Stimulated activated CD8-positive, alpha-beta memory T cell treated with anti-CD3 and anti-CD28 coated beads, Interleukin-12 subunit alpha, Interleukin-12 subunit beta, amount 100 ng/mL, for 1 hour (primary cell): ENCODE results near the gene ARHGEF33.
"Not testable (repeated sequence)": the region's sequence is repeated elsewhere in the genome, so short reads cannot be mapped to it uniquely, and the experiment has no call there.

Experiments
- DNase-seq: peaks from one replicate; pipeline ENCODE4 v3.0.0-alpha.2; 2020; ENCODE audit warnings: low read depth

ARHGEF33 gene

GRCh38 chr2:38911191-38911590 is 21.5 kb downstream of the ARHGEF33 start:
- no peak for DNase-seq

- DNase-seq, result no peak
Measured at GRCh38 chr2:38912619-38913018, 22.9 kb downstream of the ARHGEF33 start.

GRCh38 chr2:38922389-38922788 is 32.7 kb downstream of the ARHGEF33 start:
- no peak for DNase-seq

- DNase-seq, result no peak
Measured at GRCh38 chr2:38922902-38923301, 33.2 kb downstream of the ARHGEF33 start.

GRCh38 chr2:38925982-38926381 is 36.3 kb downstream of the ARHGEF33 start:
- no peak for DNase-seq

GRCh38 chr2:38930600-38930999 is 40.9 kb downstream of the ARHGEF33 start:
- no peak for DNase-seq

GRCh38 chr2:38932586-38932985 is 42.9 kb downstream of the ARHGEF33 start:
- no peak for DNase-seq

- no peak for DNase-seq
Measured at GRCh38 chr2:38933653-38934052, 44.0 kb downstream of the ARHGEF33 start.

- DNase-seq, result no peak
Measured at GRCh38 chr2:38934742-38935141, 45.1 kb downstream of the ARHGEF33 start.

- DNase-seq, result no peak
Measured at GRCh38 chr2:38935568-38936172, 46.0 kb downstream of the ARHGEF33 start.

- not testable (repeated sequence) for DNase-seq
Measured at GRCh38 chr2:38936516-38936915, 46.8 kb downstream of the ARHGEF33 start.

- DNase-seq, result no peak
Measured at GRCh38 chr2:38937548-38937947, 47.9 kb downstream of the ARHGEF33 start.

GRCh38 chr2:38940746-38941145 is 51.1 kb downstream of the ARHGEF33 start:
- no peak for DNase-seq

GRCh38 chr2:38943784-38944183 is 54.1 kb downstream of the ARHGEF33 start:
- DNase-seq, result no peak

- no peak for DNase-seq
Measured at GRCh38 chr2:38945372-38945771, 55.7 kb downstream of the ARHGEF33 start.

GRCh38 chr2:38945911-38946310 is 56.2 kb downstream of the ARHGEF33 start:
- DNase-seq, result no peak

- peak; percentile 16 for DNase-seq
Measured at GRCh38 chr2:38947241-38948239, 57.9 kb downstream of the ARHGEF33 start.

GRCh38 chr2:38948387-38948882 is 58.8 kb downstream of the ARHGEF33 start:
- DNase-seq, result no peak

GRCh38 chr2:38948995-38949394 is 59.3 kb downstream of the ARHGEF33 start:
- no peak for DNase-seq

- no peak for DNase-seq
Measured at GRCh38 chr2:38951766-38952165, 62.1 kb downstream of the ARHGEF33 start.

- DNase-seq, result no peak
Measured at GRCh38 chr2:38957972-38958371, 68.3 kb downstream of the ARHGEF33 start.

GRCh38 chr2:38959466-38959865 is 69.8 kb downstream of the ARHGEF33 start:
- no peak for DNase-seq
